HG02943 (cell line): ENCODE results near the gene CENPF.
A peak's percentile ranks its signal among the peaks of the same experiment; 100 is the strongest.
"Not testable (repeated sequence)": the region's sequence is repeated elsewhere in the genome, so short reads cannot be mapped to it uniquely, and the experiment has no call there.

Experiments
- ATAC-seq: cut with Tn5 transposase; IDR thresholded peaks from one replicate; pipeline ENCODE4 v1.9.1; 2021; ENCODE audit warnings: mild to moderate bottlenecking, low read depth, moderate library complexity; ENCODE audit not compliant: unreplicated experiment

CENPF gene, protein sequence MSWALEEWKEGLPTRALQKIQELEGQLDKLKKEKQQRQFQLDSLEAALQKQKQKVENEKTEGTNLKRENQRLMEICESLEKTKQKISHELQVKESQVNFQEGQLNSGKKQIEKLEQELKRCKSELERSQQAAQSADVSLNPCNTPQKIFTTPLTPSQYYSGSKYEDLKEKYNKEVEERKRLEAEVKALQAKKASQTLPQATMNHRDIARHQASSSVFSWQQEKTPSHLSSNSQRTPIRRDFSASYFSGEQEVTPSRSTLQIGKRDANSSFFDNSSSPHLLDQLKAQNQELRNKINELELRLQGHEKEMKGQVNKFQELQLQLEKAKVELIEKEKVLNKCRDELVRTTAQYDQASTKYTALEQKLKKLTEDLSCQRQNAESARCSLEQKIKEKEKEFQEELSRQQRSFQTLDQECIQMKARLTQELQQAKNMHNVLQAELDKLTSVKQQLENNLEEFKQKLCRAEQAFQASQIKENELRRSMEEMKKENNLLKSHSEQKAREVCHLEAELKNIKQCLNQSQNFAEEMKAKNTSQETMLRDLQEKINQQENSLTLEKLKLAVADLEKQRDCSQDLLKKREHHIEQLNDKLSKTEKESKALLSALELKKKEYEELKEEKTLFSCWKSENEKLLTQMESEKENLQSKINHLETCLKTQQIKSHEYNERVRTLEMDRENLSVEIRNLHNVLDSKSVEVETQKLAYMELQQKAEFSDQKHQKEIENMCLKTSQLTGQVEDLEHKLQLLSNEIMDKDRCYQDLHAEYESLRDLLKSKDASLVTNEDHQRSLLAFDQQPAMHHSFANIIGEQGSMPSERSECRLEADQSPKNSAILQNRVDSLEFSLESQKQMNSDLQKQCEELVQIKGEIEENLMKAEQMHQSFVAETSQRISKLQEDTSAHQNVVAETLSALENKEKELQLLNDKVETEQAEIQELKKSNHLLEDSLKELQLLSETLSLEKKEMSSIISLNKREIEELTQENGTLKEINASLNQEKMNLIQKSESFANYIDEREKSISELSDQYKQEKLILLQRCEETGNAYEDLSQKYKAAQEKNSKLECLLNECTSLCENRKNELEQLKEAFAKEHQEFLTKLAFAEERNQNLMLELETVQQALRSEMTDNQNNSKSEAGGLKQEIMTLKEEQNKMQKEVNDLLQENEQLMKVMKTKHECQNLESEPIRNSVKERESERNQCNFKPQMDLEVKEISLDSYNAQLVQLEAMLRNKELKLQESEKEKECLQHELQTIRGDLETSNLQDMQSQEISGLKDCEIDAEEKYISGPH (N-terminal part only)

DNA sequence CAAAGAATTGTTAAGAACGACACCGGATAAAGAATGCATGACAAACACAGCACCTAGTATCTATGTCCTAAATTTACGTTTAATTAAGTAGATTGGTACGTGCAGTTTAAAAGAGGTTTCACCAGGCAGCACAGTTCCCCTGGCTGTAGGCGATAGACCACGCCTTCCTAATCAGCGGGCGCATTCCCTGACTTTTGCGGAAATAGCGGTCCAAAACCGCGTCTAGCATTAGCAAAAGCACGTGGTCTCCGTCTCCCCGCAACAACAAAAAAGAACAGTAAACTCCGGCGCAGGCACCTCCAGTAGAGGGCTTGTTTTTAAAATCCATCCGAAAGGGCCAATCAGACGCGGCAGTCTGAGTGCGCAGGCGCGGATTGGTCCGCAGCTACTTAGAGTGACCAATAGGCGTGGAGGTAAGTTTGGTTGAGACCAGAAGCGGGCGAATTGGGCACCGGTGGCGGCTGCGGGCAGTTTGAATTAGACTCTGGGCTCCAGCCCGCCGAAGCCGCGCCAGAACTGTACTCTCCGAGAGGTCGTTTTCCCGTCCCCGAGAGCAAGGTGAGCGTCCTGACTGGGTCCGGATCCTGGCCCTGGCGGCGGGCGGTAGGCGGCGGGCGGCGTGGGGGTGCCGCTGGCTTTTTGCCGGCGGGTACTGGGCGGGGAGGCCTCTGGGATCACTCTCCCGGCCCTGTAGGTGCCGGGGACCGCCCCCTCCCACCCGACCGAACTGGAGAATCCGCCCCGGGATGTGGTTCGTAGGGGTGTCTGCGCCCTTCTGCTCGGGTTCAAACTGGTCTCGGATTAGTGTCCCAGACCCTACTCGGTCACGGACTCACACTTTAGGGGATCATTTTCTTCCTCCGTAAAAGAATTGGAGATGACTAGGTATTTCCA is at the start of gene CENPF:
Gene CENPF (plus strand): TSS at position 432 of the 894 bp plus-strand sequence. CDS start 10,560 bp downstream, outside the sequence.
- ATAC-seq: peak; percentile 99

DNA sequence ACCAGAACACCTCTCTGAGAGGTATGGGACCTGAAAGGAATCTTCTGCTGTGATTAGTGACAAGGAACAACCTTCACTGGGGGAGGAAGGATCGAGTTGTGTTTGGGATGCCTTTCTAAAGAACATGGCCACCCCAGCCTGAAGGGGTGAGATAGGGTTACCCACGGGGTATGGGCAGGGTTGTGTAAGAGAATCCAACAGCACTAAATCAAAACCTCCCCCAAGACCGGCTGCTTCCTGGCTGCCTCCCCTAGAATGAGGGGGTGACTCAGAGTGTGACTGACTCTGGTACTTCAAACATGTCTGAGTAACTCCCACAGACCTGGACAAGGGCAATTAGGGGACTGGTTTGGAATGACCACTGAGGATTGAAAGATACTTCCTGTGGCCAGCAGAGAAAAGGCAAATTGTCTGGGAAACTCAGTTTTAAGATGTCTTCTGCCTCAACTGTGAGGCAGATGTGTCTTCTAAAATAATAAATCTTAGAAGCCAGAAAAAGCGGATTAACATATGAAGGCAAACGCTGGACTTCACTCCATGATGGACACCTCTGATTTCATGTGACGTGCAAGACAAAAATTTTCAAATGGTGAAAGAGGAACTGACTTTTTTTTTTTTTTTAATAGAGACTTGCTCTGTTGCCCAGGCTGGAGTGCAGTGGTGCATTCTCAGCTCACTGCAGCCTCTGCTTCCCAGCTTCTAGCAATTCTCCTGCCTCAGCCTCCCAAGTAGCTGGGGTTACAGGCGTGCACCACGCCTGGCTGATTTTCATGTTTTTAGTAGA is 44.9 kb upstream of the CENPF start:
- ATAC-seq: no peak

DNA sequence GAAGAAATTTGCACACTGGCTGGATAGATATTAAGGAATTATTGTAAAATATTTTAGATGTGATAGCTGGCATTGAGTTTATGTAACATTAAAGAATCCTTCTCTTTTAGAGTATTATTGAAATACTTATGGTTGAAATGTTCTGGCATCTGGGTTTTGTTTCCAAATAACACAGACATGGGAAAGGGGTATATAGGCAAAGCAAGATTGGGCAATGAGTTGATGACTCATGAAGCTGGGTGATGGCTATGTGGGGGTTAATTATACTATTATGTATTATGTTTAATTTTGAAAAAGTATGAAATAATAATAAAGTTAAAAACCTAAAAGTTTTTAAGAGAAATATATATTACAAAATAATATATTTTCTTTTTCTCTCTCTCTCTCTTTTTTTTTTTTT is 39.1 kb upstream of the CENPF start:
- no peak for ATAC-seq

DNA sequence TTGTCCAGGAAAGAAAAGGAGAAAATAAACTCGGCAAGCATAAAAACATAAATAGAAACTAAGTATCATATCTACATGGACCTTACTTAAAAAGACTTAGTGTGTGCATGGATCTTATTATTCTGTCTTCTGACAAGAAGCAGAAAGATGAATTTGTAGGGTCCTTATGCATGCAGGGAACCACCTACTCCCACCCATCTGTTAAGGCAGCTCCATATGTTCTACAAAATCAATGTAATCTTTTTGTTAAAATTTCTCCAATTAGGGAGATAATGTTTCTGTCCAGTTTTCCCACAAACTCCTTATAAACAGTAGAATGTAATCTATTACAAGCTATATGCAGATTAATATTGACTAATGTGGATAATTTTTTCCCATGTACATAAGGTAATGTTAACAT is 37.7 kb upstream of the CENPF start:
- no peak for ATAC-seq

DNA sequence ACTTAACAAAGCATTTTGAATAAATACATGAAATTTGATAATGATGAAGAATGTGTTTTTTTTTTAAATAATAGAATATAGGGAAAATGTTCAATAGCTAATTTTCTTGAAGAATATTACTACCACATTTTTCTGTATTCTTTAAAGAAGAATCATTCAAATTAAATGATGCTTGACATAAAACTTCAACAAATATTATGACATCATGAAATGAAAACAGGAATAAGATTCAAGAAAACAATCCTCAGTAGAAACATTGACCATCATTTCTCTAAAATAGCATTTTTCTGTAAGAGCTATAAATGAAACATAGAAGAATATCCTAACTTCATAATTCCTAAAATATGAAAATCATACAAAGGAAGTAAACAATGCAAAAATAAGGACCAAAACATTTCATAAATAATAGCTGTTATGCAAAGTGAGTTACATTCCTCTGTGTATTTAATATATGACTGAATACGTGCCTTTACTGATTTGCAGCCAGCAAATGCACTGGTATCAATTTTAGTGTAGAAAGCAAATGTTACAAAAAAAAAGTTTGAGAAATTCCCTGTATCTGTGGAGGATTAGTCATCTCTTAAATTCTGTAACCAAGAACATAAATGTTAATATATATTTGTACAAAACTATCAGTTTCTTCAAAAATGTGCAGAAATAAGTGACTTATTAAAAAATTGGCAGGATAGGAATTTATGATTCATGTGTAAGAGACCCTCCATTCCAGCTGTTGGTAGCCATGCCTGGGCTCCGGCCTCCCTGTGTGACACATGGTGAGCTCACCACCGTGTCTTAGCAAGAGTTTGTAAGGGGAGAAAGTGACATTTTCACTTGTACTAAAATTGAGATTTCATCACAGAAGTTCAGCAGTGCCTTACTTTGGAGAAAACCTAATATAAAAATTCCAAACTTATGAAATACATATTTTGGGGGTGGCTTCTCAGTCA is 36.6 kb upstream of the CENPF start:
- ATAC-seq: no peak

DNA sequence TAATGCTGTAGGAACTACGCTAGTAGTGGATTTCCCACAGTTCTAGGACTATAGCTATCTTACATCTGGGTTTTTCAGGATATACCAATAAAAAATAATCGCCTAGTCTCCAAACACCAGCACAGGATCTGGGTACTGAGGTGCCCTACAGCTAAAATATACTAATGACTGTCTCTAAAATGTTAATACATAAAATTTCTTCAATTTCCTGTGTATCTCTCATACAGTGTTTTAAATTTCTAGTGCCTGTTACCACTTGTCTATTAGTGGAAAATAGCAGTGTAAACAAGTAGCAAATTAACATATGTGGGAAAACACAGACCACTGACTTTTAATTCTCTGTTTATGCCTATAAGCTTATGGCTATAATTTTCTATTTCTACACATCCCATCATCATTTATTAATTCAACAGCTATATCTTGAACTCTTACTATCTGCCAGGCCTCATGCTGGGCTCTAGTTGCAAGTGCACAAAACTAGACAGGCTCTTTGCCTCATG is 35.5 kb upstream of the CENPF start:
- ATAC-seq: no peak

DNA sequence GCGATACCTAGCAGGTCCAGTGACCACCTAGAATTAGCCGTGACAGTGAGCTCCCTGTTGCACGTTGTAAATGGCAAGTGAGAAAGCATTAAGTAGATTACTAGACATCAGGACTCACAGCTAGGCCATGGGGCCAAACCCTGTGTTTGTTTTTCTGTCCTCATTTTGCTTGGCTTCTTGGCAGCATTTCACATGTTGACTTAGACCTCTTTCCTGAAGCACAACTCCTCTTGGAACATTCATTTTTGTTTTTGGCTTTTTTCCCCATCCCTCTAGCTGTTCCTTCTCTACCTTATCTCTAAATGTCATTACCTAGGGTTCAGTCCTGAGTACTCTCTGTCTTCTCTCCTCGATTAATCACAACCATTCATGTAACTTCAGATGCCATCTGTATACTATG is 34.7 kb upstream of the CENPF start:
- no peak for ATAC-seq

DNA sequence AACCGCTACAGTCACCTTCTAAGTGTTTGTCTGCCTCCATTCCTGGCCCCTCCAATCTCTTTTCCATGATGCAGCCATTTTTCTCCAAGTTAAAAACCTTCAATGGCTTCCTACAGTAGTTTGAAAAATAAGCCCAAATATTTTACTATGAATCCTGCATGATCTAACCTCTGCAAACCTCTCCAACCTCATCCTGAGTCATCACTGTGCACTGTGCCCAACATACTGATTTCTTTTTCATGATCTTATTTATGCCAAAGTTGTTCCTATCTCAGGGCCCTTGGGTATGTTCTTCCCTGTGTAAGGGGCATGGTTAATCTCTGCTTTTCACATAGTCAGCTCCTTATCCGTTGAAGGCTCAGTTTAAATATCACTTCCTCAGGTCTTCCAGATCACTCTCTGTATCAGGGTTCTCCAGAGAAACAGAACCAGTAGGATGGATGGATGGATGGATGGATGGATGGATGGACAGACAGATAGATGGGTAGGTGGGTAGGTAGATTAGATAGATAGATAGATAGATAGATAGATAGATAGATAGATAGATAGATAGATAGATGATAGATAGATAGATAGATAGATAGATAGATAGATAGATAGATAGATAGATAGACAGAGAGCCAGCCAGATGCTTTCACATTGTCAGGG is 33.5 kb upstream of the CENPF start:
- ATAC-seq: no peak

DNA sequence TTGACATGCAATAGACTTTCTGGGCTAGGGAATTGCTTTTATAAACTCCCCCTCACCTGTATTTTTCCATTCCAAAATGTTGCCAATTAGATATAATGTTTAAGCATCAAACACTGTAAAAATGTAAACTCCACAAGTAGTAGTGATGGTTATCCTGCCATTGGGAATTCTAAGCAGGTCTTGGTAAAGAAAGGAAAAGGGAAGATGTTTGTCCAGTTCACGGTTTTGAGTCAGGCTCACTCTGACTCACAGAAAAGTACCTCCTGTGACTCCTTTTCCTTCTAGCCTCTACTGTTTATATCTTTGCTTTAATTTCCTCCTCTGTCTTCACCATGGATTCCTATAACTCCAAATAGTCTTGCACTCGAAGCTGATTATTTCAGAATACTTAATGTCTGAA is 32.6 kb upstream of the CENPF start:
- ATAC-seq: no peak

DNA sequence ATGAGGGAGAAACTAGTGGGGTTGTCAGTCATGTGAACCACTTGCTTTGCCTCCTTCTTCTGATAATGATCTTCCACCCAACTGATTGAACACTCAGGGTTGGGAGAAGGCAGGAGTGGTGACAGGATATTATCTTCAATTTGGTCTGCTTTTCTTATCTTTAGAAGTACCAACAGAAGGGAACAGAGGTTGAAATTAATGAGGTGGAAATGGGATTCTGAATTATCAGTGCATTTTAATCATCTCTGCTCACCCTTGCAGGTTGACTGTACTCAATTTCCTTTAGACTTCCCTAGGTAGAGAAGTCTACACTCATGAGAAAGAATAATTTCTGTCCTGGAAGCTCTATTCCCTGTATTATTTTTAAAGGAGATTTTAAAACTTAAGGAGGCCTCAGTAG is 31.7 kb upstream of the CENPF start:
- no peak for ATAC-seq

DNA sequence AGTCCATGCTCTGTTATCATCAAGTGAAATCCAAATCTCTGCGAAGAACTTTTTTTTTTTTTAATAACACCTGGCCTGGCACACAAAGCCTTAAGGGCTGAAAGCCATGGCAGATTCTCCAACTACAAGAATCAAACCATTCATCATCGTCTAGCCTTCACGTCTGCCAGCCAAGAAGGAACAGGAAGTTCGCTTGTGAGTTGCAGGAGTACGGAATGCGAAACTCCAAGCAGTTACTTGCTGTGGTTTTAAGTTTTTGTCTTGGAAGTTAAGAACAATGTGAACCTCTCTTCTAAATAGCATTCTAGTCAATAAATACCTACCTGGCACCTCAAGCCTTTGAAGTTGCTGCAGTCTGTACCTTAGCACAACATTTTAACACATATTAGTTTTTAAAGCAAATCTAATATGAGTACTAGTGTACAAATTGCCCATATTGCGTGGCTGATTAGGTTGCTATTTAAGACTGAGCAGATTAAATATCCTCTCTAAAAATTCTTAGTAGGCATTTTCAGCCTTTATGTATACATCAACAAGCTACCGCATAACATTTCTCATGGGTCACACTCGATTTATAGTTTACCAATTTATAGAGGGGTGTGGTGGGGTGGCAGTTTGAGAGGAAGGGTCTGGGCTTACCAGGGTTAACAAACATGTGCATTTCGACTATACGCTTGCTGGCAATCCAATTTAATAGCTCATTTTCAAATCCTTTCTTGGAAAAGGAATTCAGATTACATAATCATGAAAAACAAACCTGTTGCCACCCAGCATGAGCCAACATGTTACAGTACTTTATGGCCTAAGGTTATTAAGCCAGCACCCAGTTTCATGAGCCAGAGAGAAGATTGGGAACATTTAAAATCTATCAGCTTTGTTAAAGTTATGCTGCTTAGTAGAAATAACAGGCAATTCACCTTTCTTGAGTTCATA is 29.3 kb upstream of the CENPF start:
- ATAC-seq: no peak

DNA sequence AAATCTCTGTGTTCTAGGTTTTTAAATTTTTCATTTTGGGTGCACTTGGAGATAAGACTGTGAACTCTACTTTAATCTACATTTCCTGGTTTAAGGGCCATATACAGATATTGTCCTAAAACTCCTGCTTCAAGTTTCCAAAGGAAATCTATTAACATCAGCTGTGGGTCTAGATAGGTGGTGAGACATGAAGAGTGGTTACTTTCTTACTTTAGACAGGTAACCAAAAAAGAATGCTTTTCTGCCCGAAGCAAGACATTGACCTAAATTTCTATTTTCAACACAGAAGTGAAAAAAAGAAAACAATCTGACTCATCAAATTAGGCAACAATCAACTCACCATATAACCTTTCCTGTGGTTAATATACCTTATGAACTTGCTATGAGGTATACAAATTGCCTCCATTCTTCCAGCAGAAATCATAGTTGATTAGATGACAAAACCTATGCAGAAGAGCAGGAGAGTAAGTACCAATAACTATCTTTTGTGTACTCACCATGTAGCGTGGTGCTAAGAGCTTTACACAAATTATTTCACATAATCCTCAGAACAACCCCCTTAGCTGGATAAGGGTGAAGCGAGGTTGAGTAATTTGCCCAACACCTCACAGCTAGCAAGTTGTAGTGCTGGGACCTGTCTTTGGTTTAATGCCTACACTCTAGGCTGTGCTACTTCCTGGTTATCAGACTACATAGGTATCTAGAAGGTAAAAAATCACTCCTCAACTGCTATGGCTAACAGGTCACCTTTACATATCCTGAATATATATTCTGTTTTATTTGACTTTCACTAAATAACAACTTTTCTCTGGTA is 28.2 kb upstream of the CENPF start:
- ATAC-seq: no peak

DNA sequence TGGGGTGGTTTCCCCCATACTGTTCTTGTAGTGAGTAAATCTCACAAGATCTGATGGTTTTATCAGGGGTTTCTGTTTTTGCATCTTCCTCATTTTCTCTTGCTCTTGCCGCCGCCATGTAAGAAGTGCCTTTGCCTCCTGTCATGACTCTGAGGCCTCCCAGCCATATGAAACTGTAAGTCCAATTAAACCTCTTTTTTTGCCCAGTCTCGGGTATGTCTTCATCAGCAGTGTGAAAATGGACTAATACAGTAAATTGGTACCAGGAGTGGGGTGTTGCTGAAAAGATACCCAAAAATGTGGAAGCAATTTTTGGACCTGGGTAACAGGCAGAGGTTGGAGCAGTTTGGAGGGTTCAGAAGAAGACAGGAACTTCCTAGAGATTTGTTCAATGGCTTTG is 26.9 kb upstream of the CENPF start:
- ATAC-seq: not testable (repeated sequence)

DNA sequence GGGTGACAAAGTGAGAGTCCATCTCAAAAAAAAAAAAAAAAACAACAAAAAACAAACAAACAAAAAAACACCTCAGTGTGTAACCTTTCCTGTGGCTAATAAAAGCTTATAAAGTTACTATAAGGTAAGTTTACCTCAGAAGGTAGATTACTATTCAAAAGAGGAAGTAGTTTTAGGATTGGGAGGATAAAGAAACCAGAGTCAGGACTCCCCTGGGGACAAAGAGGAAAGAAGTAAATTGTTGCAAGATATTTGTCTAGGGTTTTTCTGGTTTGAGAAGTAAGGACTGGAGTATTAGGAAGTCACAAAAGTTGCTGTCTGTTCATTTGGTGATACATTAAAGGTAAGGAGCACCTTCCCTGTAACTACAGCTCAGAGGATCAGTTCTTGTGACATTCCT is 23.8 kb upstream of the CENPF start:
- ATAC-seq: no peak

DNA sequence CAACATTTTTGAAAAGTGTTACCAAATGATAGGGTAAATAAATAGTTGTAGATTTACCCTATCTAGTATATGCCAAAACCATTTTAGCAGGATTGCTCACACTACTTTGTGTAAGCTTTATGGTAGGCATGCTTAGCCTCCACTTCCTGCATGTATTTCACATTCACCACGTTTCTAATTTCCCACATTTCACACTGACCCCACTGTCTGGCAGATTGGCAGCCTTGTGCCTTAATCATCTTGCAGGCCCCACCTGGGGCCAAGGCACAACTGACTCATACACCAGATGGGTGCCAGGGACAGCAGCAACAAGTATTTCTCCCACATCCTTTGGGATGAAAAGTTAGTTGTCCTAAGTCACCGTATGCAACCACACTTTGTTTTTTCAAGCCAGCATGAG is 21.2 kb upstream of the CENPF start:
- ATAC-seq: no peak
